HG02678 (cell line): Measurements from ENCODE around the gene LDLRAP1.
A peak's percentile ranks its signal among the peaks of the same experiment; 100 is the strongest.
"Not testable (repeated sequence)": the region's sequence is repeated elsewhere in the genome, so short reads cannot be mapped to it uniquely, and the experiment has no call there.

ENCODE experiments used
- ATAC-seq: cut with Tn5 transposase; IDR thresholded peaks from one replicate; pipeline ENCODE4 v1.9.1; 2021; ENCODE audit warnings: mild to moderate bottlenecking, moderate library complexity; ENCODE audit not compliant: unreplicated experiment

The LDLRAP1 gene, protein sequence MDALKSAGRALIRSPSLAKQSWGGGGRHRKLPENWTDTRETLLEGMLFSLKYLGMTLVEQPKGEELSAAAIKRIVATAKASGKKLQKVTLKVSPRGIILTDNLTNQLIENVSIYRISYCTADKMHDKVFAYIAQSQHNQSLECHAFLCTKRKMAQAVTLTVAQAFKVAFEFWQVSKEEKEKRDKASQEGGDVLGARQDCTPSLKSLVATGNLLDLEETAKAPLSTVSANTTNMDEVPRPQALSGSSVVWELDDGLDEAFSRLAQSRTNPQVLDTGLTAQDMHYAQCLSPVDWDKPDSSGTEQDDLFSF

DNA sequence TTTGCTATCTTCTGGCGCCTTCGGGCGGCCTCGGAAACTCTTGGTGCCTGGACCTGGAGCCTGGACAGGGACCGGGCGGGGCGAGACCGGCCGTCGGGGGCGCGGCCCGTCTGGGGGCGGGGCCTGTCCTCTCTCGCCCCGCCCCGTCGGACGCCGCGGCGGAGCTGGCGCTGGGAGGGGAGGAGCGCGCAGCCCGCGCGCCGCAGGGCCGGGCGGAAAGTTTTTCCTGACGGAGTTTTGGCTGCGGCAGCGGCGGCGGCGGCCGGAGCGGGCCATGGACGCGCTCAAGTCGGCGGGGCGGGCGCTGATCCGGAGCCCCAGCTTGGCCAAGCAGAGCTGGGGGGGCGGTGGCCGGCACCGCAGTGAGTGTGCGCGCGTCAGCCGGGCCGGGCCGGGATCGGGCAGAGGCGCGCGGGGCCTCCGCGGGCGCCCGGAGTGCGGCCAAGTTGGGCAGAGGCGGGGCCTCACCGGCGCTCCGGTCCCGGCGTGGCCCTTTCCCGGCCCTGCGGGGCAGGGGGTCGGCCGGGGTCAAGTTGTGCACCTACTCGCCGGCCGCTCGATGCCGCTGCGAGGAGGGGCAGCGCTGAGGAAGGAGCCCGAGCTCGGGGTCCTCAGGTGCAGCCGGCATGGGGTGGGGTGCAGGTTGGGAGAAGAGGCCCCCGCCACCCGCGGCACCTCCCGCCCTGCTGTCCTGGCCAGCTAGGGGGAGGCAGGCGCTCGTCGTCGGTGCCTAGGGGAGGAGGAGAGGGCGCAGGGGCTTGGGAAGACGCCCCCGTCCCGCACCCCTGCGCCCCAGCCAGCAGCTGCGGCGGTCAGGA is at the start of gene LDLRAP1:
Gene LDLRAP1 (plus strand): TSS at position 182 of the 818 bp plus-strand sequence. CDS start 93 bp downstream, at position 275.
- peak; percentile 85 for ATAC-seq

DNA sequence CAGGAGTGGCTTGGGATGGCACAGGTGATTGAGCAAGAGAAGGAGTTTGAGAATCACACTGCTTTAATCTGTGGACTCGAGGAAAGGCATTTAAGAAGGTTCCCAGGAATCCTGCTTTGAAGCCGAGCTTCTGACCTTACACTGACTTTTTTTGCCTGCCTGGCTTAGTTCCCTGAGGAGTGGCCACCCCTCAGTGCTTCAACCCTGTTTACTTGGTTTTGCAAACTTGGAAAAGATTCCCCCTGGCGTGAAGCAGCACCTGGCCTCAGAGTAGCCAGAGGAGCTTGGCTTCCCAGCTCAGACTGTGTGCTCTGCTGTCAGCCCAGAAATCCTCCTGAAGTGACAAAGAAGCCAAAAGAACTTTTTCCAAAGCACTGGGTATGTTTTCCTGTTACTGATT is 48.5 kb upstream of the LDLRAP1 start:
- no peak for ATAC-seq

DNA sequence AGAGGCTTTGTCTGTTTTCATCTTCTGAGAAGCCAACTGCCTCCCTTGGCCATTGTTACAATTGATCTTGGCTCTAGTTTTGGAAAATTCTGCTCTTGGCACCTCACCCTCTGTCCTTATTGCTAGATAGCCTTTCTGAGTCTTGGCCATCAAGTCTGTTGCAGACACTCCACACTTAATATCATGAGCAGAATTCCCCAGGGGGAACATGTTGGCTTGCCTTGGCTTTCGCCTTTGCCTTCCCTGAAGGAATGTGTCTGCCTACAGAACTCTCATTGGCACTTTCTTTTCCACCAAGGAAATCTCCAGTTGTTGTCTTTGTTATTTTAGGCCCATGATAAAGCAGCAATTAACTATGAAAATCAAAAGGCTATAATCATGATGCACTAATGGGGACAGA is 42.7 kb upstream of the LDLRAP1 start:
- no peak for ATAC-seq

DNA sequence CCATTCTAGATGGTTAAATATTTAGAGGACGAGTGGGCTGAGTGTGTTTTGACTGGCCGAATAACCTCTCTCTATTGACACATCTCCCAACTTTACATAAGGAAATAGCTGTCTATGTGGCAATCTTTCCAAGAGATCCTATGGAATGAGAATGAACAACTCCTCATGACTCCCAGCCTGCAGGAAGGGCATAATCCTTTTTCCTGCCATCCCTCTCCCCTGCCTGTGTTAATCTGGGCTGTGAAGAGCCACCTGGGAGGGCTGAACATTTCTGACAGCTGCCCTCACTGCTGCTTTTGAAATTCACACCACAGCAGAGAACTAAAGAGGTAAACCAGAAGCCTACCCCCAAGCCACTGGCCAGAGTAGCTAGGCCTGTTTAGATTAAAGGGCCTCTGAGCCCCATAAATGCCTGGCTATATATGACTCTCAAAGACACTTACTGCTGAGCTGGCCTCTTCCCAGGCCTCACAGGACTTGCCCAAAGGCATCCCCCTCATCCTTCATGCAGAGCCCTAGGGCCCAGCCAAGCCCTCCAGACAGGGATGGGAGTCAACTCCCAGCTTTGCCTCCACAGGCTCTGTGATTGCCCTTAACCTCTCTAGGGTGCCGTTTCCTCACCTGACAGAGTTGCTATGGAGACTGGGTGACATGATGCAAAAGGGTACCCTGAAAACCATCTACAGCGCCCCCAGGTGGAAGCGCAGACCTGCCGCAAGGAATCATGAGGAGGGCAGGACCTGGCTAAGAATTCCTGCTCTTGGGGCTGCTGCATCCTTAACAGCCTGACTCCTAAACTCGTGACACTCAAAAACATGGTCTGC is 42.0 kb upstream of the LDLRAP1 start:
- no peak for ATAC-seq

DNA sequence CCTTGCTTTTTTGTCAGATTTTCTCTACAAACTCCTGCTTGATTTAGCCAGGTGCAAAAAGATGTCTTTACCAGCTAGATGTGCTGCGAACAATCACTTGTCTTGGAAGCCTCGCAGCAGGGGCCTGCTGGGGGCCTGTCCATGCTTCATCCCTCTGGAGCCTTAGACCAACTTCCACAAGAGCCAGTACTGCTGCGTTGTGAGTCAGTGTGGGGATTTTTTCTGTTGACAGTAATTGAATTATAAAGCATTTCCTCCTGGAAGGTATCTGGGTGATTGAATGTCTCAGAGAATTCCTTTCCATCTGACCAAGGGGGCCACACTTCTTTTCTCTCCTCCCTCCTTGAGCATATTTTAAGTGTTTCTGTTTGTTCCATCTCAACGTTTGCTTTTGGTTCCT is 40.4 kb upstream of the LDLRAP1 start:
- ATAC-seq, result no peak

DNA sequence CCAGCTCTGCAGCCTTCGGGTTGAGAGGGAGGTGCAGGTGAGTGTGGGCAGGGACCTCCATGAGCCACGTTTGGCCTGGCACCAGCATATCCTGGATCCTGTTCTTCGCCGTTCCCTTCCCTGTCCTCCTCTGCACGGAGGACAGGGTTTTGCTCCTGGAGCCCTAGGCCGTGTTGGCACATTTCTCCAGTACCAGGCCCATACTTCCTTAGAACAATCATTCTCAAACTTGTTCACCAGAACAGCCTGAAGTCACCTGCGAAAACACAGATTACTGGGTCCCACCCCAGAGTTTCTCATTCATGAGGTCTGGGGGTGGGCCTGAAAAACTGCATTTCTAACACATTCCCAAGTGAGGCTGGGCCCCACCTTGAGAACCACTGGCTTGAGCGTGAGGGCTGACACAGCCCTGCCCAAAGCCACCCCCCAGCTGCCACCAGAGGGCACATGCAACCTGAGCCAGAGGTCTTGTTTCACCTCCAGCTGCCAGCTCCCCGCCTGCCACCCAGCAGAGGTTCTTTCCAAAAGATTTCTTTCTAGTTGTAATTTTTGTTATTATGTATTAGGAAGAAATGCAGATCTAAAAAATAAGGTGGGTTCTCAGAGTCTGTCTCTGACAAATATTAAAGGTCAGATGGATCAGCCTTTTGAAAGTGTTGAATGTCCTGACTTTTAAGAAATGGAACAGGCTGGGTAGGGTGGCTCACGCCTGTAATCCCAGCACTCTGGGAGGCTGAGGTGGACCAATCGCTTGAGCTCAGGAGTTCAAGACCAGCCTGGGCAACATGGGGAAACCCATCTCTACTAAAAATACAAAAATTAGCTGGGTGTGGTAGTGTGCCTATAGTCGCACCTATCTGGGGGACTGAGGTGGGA is 39.6 kb upstream of the LDLRAP1 start:
- no peak for ATAC-seq

DNA sequence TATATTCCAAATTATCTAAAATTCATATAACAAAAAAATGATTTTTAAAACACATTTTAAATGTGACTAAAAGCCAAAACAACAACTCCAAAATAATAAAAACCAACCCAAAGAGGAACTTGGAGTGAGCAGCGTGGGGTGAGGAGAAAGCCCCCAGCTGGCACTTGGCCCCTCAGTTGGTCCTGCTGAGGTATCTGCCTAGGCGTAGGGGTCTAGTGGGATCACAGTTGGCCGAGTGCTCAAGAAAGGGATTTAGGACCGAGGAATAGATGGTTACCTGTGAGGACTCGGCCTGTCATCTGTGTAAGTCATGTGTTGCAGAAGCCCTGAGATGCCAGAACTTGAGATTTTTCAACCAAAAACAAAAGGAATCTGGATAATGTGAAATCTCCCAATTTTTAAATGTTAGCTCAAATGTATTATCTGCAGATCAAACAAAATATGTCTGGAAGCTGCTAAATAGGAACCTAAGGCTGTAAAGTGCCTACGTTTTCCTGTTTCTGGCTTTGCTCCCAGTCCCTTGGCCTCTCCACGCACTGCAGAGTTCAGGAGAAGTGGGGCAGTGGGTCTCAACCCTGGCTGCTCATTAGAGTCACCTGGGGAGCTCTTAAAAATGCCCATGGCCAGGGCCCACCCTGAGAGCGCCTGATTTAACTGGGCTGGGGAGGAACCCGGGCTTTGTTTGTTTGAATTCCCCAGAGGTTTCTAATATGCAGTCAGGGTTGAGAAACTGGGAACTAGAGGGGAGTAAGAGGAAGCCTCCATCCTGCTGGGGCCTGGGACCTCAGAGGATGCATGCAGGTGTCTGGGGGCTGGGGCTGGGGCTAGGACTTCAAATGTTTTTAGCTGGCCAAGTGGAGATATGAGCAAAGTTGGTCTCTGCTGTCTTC is 38.5 kb upstream of the LDLRAP1 start:
- no peak for ATAC-seq

DNA sequence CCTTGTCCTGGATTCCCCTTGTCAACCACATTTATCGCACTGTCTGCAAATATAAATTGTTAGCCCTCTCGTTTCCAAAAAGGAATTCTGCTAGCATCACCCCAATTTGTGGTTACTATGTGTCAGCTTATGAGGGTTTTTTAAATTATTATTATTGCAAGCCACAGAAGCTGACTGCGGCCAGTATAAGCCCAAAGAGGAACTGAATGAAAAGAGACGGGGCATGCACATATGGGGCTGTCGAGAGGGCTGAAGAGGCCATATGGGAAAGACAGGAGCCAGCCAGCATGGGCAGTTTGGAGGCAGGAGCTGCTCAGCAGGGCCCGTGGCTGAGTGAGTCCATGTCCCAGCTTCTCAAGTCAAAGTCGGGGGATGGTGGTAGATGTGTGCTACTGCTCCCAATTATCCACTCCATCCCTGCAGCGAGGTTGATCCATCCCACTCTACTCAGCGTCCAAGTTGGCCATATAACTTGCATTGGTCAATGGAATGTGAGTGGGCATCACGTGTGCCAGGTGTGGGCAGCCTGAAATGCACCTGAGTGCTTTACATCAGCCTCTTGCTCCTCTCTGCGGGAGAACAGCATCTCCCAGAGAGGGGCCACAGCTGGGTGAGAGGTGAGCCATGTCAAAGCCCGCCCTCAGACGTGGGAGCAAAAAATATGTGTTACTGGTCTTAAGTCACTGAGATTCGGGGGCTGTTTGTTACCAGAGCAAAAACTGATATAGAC is 37.6 kb upstream of the LDLRAP1 start:
- no peak for ATAC-seq

DNA sequence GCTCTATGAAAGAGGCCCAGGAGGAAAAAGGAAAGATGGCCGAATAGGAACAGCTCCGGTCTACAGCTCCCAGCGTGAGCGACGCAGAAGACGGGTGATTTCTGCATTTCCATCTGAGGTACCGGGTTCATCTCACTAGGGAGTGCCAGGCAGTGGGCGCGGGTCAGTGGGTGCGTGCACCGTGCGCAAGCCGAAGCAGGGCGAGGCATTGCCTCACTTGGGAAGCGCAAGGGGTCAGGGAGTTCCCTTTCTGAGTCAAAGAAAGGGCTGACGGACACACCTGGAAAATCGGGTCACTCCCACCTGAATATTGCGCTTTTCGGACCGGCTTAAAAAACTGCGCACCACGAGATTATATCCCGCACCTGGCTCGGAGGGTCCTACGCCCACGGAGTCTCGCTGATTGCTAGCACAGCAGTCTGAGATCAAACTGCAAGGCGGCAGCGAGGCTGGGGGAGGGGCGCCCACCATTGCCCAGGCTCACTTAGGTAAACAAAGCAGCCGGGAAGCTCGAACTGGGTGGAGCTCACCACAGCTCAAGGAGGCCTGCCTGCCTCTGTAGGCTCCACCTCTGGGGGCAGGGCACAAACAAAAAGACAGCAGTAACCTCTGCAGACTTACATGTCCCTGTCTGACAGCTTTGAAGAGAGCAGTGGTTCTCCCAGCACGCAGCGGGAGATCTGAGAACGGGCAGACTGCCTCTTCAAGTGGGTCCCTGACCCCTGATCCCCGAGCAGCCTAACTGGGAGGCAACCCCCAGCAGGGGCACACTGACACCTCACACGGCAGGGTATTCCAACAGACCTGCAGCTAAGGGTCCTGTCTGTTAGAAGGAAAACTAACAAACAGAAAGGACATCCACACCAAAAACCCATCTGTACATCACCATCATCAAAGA is 36.6 kb upstream of the LDLRAP1 start:
- ATAC-seq, result not testable (repeated sequence)

DNA sequence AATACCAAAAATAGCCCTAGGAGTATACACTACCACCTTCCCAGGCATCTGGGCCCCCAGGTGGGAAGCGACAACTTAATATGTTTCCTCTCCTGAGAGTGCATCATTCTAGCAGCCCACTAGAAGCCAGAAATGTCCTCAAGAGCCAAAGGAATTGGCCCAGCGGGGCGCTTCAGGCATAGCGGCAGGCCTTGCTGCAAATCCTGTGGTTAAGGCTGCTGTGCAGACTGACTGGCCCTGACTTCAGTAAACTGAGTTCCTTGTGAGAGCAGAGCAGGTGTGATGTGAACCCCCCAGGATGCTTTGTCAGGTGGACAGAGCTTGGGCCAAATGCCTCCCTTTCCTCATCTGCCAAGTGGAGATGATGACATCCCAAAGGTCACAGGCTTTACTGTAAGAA is 29.7 kb upstream of the LDLRAP1 start:
- ATAC-seq, result no peak

DNA sequence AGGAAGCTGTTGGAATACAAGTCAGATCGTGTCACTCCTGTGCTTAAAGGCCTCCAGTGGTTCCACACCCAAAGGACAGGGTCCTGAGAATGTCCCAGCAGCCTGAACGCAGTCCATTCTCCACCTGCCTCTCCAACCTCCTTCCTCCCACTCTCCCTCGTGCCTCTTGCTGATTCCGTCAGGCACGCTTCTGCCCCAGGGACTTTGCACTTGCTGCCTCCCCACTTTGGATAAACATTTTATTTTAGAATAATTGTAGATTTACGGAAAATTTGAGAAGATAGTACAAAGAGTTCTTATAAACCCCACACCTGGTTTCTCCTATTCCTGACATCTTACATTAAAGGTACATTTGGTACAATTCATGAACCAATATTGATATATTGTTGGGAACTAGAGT is 28.4 kb upstream of the LDLRAP1 start:
- no peak for ATAC-seq

DNA sequence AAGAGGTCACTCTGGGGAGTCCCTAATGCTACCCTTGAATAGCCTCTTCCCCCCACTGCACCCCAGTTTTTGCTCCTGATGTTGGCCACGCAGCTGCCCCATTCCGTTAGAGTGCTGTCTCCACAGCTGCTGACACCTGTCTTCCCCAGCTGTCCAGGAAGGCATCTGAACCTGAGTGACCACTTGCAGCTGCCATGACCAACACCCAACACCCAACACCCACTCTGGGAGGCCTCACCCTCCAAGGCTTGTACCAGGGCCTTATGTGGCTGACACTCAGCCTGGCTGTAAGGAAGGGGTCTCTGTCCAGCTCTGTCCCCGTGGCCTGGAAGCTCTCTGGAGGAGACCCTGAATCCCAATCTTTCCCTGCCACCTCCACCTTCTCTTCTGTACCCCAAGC is 26.7 kb upstream of the LDLRAP1 start:
- no peak for ATAC-seq

DNA sequence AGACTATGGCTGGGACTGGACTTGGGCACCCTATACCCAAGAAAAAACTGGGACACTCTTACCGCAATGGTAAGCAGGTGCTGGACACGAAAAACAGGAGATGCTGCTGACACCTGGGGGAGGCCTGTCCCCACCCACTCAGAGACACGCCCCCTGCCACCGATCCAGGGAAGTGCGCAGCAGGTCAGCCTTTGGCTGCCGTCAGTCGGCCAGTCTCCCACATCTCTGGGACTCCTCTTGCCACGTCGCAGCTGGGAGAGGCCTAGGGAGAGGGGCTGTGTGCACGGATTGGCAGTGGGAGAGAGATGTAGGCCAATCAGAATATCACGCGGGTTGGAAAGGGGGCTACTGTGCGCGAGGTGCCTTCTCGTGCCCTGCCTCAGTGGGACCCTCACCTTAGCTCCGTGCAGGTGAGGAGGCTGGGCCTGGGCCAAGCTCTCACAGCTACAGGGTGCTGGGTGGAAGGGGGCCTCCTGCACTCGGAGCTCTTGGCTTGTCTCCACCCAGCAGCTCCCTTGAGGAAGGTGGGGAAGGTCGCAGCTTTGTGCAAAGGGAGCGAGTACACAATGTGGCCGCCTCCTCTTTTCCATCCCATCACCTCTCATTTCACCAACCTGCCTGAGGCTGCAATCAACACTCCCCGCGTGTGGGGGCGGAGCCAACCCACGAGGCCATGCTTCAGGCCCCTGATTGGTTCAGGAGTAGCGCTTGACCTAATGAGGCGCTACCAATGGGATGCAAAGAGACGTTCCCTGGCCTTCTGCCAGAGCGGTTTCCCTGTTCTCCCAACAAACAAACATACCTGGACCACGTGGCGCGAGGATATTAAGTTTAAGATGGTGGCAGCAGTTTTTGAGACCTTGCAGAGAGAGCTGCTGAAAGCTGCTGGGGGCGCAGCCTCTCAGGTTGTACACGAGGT is 25.7 kb upstream of the LDLRAP1 start:
- ATAC-seq, result no peak

DNA sequence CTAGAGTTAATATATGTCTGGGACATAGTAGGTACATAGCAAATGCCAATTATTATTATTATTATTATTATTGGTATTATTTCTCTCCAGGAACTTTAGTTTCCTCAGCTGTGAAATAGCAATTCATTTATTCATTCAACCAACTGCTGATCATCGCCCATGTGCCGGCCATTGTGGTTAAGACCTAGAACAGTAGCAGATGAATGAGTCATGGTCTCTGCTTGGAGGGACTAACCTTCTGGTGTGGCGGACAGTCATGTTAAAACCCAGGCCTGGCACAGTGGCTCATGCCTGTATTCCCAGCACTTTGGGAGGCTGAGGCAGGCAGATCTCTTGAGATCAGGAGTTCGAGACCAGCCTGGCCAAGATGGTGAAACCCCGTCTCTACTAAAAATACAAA is 23.8 kb upstream of the LDLRAP1 start:
- no peak for ATAC-seq

DNA sequence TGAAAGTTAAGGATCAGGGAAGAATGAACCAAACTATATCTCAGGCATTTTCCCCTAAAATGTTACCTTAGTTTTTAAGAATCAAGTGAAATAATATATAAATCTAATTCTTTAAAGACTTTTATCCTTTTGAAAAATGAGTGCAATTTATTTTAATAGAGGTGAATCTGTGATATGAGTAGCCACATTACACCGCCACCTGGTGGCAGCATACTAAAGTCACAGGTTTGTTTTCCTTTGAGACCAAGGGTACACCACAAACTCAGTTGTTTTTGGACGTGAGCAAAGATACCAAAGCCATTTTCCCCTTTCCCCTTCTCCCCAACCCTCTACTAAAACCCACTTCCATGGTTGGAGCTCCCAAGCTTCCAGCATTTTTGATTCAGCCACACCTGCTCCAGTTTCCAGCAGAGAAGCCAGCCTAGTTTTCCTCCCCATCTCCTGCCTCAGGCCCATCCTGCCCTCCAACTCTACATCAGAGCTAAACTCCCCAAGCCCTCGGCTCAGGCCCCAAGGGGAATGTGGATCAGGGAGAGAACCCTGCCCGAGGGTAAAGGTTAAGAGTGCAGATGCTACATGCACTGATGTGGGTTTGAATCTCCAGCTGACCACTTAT is 22.9 kb upstream of the LDLRAP1 start:
- ATAC-seq, result no peak

DNA sequence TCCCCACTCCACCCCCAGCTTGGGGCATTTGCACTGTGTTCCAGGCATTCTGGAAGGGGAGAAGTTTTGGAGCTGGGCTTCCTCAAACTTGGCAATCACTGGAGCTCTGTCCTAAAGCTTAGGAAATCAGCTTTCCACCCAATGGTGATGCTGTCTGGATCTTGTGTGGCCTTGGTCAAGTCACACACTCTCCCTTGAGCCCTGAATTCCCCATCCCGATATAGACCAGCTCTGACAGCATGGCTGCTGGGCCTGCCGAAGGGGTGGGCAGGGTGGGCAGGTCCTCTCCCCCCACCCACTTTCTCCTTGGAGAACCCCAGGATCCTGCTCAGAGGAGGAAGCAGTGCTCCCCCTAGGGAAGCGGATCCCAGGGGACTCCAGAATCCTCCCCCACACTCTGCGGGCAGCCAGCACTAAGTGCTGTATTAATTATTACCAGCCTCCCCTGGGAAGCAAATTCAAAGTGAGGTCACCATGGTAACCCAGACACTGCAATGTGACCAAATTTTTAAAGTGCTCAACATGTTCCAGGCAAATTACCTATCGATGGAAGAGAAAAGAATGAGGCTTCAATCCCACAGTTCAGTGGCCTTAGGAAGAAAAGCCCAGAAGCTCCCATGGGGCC is 21.3 kb upstream of the LDLRAP1 start:
- no peak for ATAC-seq
